ENCODE data around the gene FLII. TPM values are rescaled to one million over a fixed set of nuclear protein-coding genes. Genes with fewer than 3 reads are reported as not detected.

Gene FLII
- total RNA-seq, 1 donor from 2014 or later, result 307 TPM

DNA sequence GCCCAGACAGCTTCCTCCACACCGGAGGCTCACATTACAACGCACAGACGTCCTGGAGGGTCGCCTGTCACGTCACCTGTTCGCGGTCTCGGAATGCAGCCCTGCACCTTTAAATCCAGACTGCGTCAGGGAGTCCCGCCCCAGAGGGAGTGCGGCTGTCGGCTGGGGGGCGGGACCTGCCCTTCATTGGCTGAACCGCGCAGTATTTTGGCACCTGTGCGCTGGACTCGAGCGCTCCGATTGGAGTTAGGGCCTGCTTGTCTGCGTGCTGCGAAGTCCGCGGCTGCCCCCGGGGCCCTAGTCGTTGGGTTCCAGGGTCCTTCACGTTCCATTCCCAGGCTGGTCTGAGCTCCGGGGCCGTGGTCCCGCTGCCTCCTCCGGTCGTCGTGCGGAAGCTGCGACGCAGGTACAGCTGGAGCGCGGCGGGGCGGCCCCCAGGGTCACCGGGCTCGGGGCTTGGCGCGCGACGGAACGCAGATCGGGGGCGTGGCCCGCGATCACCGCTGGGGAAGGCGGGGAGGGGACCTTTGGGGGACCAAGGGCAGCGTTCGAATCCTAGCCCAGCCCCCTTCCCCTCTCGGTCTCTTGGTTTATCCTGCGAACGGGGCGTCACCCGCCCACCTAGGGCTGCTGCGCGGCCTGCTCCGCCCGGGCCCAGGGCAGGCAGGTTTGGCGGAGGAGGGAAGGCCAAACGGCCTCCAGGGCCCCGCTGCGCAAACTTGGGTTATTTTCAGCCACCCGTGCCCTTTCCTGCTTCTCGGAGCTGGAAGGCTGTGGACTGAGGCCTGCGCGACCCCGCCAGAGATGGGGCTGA lies 2.0 kb upstream of the FLII start, which contains the start of gene MIEF2:
MIEF2 (plus strand) TSS at position 331 of the 814 bp plus-strand sequence. CDS start 2,059 bp downstream, outside the sequence.
- DNase-seq (ENCODE audit: low spot score), result peak; percentile 97

DNA sequence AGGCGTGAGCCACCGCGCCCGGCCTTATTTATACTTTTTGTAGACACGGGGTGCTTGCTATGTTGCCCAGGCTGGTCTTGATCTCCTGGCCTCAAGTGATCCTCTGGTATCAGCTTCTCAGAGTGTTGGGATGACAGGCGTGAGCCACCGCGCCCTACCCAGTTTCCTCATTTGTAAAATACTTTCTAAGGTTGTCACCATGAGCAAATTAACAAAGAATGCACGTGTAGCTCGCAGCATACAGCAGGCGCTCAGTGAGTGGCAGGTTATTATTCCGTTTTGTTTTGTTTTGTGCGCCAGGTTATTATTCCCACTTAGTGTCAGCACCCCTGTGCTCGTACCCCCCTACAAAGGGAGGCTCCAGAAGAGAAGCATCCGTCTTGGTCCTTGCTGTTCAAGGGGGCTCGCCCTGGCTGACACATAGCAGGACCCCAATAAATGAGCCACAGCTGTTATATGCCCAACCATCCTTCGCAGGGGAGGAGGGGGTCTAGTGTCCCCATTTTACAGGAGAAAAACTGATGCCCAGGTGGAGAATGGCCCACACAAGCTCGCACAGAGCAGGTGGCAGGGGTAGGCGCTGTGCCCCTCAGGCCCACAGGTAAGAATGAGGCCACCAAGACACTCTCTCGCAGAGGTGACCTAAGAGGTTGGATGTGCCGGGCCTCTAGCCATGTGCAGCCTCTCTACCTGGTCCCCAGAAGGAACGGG lies 1.2 kb upstream of the FLII start:
- DNase-seq (ENCODE audit: low spot score), result no peak

DNA sequence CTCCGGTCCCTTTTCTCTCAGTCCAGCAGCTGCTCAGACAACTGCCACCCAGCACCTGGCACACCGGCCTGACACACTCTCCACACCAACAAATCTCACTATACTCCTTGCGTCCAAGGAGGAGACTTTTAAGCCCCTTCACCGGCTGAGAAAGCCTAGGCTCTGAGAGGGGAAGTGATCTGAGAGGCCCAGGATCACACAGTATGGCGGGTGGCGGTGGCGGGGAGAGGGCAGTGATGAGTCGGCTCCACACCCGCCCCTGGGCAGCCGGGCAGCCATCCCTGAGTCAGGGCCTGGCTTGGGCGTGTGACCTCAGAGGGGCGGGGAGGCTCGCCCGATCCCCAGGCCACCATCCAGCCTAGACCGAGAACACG lies 569 bp downstream of the FLII start:
- DNase-seq (ENCODE audit: low spot score), result peak; percentile 73

DNA sequence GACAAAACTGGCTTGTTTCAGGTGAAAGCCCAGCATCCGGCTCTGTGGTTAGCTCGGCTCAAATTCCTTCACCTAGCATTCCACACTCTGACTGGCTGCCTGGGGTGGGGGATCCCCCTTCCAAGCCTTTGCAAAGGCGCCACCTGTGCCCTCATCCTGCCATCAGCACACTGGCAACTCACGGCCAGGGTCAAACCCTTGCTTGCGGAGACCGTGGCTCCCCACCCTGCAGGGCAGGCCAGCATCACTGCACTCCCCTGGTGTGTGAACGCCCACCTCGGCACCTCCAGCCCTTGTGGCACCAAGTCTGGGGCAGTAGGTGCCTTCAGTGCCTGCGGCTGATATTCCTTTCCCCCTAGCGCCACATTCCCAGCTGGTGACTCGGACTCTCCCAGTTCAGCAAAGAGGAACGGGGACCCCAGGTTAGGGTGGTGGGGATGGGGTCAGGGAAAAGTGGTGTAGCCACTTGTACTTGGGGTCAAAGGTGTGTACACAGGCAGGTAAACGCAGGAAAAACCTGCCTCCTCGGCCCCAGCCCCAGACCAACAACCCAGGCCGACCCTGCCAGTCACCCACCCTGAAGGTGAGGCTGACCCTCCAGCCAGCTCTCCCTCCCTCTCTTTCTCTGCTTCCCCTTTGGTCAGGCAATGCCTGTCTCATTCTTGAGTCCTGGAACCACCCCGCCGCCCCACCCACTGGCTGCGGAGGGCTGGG lies 1.1 kb downstream of the FLII start:
- DNase-seq (ENCODE audit: low spot score), result peak; percentile 80

DNA sequence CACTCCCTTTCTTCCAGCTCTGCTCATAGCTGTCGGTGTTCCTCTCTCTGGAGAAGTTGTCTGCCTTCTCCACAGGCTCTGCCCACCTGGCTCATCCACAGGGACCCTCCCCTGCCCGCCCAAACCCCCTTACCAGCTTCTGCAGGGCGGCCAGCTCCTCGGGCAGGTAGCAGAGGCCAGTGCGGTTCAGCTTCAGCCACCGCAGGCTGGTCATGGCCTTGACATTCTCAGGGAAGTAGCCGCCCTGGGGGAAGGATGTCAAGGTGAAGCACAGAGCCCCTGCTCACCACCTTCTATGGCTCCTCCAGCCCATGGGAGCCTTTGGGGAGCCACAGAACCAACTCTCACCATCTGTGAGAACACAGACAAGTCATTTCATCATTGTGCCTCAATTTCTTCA lies 1.8 kb downstream of the FLII start:
- no peak for DNase-seq (ENCODE audit: low spot score)

DNA sequence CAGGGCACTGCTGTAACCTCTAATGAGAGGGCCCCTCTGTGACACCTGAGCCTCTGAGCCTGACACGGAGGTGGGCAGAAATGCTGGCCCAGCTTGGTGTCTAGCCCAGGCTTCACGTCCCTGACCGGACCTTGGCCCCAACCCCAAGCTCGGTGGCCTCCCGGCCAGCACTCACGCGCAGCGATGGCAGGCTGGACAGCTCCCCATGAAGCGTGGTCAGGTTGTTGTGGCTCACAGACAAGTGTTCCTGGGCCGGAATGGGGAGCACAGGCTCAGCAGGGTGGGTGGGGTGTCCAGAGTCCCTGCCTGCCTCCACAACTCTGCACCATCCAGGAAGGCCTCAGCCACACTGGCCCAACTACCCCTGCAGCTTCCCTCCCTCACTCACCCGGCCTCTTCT lies 2.2 kb downstream of the FLII start:
- DNase-seq (ENCODE audit: low spot score), result no peak

DNA sequence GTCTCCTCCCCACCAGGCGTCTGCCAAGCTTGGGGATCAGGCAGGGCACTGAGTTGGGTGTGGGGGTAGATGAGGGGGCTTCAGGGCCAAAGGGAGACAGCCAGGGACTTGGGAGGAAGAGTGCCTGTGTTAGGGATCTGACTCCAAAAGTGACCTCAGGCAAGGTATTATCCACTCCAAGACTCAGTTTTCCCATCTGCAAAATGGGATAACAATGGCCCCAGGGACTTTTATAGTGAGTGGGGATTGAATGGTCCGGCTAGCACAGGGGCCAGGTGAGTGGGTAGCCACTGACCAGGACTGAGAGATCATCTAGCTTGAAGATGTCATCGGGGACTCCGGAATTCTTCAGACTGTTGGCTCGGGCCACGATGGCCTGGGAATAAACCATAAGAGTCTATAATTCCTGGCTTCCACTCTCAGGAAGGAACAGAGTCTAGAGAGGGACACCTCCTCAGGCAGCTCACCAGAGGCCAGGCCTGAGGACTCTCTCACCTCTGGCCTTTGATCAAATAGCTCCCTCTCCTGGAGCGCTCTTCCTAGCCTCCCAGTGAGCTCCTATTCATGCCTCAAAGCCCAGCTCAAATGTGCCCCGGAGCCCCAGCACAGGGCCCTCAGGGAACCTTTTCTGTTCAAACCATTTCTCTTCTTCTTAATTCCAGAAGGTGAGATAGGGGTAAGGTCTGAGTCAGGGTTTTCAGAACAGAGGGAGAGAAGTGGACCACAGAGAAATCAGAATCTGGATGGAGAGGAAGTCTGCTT lies 3.5 kb downstream of the FLII start:
- no peak for DNase-seq (ENCODE audit: low spot score)

DNA sequence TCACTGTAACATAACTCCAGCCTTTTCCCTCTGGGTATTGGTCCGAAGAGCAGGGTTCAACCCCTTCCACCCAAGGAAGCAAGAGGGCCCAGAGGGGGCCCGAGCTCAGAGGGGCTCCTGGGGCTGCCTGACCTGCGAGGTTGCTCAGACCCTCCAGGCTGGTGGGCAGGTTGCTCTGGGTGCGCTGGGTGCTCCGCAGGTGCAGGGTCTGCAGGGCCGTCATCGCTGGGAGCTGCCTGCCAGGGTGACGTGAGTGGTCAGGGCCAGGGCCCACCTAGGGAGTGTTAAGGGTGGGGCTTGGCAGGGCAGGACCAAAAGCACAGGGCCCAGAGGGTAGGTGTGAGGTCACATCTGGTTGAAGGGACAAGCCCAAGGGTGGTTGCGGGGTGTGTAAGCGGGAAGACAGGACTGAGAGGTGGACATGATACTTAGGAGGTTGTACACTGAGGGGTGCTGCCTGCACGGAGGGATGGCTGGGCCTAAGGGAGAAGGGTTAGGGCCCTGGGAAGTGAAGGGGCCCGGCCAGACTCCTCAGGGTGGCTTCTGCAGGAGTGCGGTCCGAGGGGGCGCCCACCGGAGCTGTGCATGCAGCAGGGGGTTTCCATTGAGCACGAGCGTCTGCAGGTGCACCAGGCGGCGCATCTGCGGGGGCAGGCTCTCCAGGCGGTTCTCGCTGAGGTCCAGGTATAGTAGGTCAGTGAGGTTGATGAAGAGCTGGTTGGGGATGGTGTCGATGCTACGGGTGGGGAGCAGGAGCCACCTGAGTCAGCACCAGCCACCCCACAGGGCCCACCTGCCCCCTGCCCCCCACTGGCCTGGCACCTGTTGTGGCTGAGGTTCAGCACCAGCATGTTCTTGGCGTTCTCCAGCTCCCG lies 4.4 kb downstream of the FLII start:
- DNase-seq (ENCODE audit: low spot score), result no peak

DNA sequence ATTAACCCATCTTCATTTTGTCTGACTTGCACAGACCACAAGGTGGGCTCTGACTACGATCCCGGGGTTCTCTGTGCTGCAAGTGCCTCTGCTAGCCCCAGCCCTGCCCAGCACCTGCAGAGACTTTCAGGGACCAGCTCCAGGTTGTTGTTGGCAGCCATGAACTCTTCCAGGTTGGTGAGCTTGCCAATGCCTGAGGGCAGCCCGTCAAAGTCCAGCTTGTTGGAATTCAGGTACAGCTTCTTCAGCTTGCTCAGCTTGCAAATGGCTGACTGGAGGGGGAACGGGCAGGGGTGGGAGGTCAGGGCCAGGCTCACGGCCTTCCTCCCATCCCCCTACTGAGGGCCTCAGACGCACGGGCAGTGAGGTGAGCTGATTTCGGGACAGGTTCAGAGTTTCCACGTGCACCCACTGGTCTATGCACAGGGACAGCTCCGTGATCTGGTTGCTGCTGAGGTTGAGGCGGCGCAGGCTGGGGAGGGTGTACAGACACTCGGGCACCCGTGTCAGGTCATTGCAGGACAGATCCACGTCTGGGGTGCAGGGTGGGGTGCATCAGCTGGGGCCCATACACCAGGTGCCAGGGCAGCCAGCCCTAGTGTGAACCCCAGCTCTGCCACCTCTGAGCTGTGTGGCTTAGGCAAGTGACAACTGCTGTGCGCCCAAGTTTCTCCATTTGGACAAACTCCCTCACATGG lies 5.2 kb downstream of the FLII start:
- DNase-seq (ENCODE audit: low spot score), result no peak

DNA sequence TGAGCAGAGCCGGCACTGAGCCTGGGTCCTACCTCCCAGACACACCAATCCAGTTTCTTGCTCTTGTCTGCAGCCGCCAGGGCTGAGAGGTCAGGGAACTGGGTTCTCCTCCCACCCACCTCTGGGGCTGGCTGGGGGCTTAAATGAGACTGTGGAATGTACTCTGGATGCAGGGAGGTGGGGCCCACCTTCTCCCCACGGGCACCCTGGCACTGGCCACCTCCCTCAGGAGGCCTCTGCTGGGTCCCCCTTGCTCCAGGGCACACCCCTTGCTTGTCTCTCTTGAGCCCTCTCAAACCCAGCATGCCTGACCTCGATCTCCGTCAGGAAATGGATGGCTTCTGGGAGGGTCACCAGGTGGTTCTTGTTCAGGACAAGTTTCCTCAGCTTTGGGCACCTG lies 6.4 kb downstream of the FLII start:
- DNase-seq (ENCODE audit: low spot score), result no peak

DNA sequence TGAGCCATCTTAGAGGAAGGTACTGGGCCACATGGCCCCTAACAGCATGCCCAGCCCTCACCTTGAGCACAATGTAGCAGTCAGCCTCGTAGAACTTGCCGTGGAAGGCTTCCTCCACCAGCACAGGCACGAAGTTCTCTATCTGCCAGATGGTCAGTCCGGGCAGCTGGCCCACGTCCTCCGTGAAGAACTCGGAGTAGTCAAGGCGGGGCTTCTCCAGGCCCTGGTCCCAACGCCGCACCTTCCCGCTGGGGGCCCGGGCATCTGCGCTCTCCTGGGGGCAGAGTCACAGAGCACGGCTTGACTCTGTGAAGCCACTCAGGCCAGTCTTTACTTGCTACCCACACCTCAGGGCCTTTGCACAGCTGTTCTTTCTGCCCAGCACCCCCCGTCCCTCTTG lies 7.3 kb downstream of the FLII start:
- DNase-seq (ENCODE audit: low spot score), result no peak

DNA sequence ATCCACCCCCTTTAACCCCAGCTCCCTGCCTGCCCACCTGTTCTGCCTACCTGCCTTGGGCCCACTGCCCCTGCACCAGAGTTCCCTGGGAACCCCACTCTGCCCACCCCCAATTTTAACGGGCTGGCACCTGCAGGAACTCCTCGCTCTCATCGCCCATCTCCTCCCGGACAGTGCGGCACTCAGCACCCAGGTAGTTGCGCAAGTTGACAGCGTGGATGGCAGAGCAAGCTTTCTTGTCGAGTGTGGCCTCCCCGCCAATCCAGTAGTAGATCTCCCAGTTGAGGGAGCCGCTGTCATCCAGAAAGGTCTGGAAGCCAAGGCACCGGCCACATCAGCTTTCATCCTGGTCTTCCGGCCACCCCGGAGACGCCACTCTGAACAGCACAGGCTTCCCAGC lies 7.8 kb downstream of the FLII start:
- no peak for DNase-seq (ENCODE audit: low spot score)

DNA sequence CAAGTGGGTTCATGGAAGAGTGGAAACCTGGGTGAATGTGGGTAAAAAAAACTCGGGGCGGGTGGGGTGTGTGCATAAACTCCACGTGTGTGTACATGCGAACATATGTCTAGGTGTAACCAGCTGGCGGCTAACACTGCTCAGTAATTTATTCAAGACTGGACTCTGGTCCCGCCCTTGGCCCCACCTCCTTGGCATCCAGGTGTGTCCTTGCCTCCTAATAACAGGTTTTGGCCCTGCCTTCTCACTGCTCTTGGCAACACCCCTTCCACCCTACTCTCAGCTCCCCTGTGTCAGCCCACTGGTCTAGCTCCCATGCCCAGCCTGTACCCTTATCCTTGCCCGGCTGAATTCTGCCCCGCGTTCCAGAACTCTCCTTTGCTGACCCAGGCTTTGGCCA lies 8.3 kb downstream of the FLII start:
- no peak for DNase-seq (ENCODE audit: low spot score)

DNA sequence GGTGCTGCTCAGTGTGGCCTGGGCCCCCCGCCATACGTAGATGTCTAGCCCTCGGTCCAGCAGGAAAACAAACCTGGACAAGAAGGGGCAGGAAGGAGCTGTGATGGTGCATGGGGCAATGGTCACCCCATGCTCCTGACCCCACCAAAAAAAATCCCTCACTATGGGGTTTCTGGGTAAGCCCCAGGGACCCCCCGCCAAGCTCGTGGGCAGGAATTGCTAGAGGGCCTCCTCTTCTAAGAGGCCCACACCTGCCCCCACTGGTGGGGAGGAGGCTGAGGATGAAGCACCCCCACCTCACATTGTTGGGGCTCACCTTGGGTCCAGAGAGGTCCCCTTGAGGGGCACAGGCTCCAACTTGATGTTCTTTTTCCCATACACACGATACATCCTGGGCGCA lies 9.7 kb downstream of the FLII start:
- DNase-seq (ENCODE audit: low spot score), result no peak

DNA sequence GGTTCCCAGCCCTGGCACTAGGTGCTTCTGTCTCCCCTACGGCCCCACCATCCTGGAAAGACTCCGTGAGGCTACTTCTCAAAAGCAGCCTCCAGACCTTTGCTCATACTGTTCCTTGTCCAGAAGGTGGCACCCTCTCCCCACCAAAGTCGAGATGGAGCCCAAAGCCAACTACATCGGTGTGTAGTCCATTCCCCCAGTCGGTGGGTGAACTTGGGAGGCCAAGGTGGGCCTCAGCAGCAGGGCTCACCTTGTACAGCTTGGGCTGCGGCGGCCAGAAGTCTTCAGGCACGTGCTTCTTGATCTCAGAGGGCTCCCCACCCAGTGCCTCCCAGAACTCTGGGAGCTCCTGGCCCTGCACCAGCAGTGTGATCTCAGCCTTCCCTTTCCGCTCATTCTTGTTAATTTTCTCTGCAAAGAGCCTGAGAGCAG lies 10.2 kb downstream of the FLII start:
- peak; percentile 76 for DNase-seq (ENCODE audit: low spot score)

DNA sequence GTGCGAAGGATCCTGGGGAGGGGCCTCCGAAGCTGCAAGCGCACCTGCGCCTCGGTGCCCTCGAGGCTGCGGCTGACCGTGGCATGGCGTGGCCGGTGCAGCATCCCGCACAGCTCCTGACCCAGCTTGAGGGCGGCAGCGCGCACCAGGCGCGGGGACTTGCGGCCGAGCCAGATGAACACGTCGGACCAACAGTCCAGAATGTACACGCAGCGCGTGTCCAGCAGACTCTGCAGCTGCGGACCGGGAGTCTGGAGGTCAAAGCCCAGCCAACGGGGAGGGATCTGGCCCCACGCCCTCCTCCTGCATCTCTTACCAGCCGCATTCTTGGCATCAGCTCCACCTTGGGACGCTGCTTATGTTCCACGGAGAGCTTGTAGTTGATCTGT lies 10.9 kb downstream of the FLII start:
- DNase-seq (ENCODE audit: low spot score), result no peak

DNA sequence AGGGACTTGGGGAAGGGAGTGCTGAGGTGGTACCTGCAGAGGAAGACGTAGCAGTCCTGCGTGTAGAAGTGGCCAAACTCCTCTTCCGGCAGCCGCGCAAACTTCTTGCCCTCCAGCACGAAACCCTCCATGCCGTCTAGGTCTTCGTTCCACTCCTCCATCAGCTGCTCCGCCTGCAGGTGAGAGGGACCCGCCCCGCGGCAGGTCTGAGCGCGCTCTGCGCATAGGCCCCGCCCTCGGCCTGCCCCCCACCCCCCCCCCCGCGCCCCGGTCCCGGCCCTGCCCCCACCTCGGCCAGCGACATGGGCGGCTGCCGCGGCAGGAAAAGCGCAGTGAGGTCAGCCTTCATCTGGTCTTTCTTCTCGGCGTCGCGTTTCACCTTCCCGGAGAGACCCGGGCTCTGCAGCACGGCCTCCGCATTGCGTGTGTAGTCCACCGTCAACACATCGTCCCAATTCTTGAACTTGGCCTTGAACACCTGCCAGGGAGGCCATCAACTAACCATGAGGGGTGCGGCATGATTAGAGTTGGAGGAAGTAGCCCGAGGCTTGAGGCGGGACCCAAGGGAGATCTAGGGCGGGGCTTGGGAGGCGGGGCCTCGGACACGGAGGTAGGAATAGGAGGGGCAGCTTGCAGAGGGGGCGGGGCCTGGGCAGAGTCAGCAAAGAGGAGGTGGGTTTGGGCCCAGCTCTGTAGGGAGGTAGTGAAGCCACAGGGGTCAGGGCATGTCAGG lies 11.5 kb downstream of the FLII start:
- peak; percentile 83 for DNase-seq (ENCODE audit: low spot score)

DNA sequence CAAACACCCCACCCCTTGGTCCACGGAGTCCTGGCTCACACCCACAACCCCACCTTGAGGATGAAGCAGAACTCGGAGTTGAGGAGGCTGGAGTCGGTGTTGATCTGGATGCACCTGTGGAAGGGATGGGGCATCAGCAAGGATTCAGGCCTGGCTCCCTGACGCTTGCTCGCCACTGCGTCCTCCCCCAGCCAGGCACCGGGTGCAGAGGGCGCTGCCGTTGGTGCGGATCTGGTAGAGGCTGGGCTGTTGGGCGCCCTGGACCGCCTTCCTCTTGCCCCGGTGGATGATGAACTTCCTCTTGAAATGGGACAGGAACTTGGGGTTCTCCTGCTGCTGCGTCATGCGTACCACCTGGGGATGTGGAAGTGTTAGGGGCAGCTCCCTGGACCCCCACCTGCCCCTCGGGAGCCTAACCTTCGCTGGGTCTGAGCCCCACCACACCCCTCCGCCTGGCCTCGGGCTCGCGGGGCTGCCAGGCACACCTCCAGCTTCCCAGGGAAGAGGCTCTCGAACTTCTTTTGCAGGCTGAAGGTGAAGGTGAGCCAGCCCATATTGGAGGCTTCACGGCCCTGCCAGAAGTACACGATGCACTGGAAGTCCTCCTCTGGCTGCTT lies 12.3 kb downstream of the FLII start:
- no peak for DNase-seq (ENCODE audit: low spot score)

All from ureter (tissue), 1 donor.